ENCODE measurements around the gene RNASEH2A. TPM values are rescaled to one million over a fixed set of nuclear protein-coding genes. Genes with fewer than 3 reads are reported as not detected.
A peak's percentile ranks its signal among the peaks of the same experiment; 100 is the strongest.

Gene RNASEH2A
- total and polyA plus RNA-seq, 2 of the 13 experiments (the other 11 are each of a cell fraction or from before 2014, with no cell fraction given) = 25.1 to 35.8 TPM

DNA sequence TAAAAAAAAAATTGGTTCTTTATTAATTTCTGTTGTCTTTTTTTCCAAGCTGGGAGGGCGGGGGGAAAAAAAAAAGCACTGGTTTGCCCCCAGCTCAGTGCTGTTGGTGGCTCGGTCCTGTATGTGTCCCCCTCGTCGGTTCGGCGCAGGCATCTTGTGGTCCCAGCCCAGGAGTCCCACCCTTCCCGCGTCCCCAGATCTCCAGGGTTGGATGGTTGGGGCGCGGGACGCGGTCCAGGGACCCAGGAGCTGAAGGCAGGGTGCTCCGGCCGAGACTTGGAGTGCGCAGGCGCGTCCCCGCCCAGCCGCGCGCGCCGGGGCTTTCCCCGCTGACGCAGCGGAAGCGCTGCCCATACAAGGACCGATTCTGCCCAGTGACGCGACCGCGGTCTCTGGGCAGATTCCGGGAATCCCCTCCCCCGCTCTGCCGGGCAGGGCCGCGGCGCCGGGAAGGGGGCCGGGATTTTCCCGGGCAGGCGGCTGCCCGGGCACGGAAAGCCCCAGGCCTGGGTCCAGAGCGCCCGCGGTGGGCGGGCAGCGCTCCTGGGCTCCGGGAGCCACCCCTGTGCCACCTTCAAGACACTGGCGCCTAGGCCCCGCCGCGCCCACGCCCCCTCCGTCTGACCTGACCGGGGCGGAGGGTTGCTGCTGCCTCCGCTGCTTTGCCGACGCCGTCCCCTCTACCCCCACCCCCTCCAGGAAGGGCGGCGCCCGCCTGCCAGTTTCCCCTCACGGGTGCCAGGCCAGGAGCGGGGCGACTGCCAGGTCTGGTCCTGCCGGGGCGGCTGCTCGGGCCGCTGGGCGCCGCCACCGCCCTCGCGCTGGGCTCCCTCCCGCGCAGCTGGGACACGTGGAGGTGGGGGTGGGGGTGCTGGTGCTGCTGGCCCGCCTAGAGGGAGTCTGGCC, 12.8 kb upstream of the RNASEH2A start (continued):
- TF ChIP-seq ZNF609 (CRISPR knock-in tag; IDR thresholded peaks at IDR 0.05; ENCODE audit: borderline replicate concordance) (no peak), ZIK1 (CRISPR knock-in tag; IDR thresholded peaks at IDR 0.05; ENCODE audit: borderline replicate concordance, low read depth) (no peak), MAZ (IDR thresholded peaks at IDR 0.05; ENCODE audit: borderline replicate concordance, low read depth, low read length) (no peak), MAZ (CRISPR knock-in tag; IDR thresholded peaks at IDR 0.05; ENCODE audit: low read depth) (0 out of 2 replicates have a peak, but pooled peaks have one; percentile 55), RXRA (CRISPR knock-in tag; IDR thresholded peaks at IDR 0.05) (peak; percentile 48; the same call in 1 of the 2 replicates), ZNF841 (CRISPR knock-in tag; IDR thresholded peaks at IDR 0.05; ENCODE audit: borderline replicate concordance) (0 out of 2 replicates have a peak, but pooled peaks have one; percentile 72), ARID4A (CRISPR knock-in tag; IDR thresholded peaks at IDR 0.05; ENCODE audit: borderline replicate concordance) (peak; percentile 89), ZNF660 (CRISPR knock-in tag; IDR thresholded peaks at IDR 0.05; ENCODE audit: borderline replicate concordance, low read depth) (no peak), ARID2 (CRISPR knock-in tag; IDR thresholded peaks at IDR 0.05; ENCODE audit: borderline replicate concordance) (no peak), ZNF207 (IDR thresholded peaks at IDR 0.05; ENCODE audit: borderline replicate concordance) (no peak), CREM (IDR thresholded peaks at IDR 0.05) (peak; percentile 74), CREM (CRISPR knock-in tag; IDR thresholded peaks at IDR 0.05) (peak; percentile 39; the same call in 1 of the 2 replicates)
- TF ChIP-seq, protein P1, sequence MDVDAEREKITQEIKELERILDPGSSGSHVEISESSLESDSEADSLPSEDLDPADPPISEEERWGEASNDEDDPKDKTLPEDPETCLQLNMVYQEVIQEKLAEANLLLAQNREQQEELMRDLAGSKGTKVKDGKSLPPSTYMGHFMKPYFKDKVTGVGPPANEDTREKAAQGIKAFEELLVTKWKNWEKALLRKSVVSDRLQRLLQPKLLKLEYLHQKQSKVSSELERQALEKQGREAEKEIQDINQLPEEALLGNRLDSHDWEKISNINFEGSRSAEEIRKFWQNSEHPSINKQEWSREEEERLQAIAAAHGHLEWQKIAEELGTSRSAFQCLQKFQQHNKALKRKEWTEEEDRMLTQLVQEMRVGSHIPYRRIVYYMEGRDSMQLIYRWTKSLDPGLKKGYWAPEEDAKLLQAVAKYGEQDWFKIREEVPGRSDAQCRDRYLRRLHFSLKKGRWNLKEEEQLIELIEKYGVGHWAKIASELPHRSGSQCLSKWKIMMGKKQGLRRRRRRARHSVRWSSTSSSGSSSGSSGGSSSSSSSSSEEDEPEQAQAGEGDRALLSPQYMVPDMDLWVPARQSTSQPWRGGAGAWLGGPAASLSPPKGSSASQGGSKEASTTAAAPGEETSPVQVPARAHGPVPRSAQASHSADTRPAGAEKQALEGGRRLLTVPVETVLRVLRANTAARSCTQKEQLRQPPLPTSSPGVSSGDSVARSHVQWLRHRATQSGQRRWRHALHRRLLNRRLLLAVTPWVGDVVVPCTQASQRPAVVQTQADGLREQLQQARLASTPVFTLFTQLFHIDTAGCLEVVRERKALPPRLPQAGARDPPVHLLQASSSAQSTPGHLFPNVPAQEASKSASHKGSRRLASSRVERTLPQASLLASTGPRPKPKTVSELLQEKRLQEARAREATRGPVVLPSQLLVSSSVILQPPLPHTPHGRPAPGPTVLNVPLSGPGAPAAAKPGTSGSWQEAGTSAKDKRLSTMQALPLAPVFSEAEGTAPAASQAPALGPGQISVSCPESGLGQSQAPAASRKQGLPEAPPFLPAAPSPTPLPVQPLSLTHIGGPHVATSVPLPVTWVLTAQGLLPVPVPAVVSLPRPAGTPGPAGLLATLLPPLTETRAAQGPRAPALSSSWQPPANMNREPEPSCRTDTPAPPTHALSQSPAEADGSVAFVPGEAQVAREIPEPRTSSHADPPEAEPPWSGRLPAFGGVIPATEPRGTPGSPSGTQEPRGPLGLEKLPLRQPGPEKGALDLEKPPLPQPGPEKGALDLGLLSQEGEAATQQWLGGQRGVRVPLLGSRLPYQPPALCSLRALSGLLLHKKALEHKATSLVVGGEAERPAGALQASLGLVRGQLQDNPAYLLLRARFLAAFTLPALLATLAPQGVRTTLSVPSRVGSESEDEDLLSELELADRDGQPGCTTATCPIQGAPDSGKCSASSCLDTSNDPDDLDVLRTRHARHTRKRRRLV (CRISPR knock-in tag; IDR thresholded peaks at IDR 0.05) = no peak
